ENCODE results near the gene MAN2A2. TPM values are rescaled to one million over a fixed set of nuclear protein-coding genes. Genes with fewer than 3 reads are reported as not detected.

MAN2A2 gene
- total and polyA plus RNA-seq, 9 of the 15 experiments (the other 6 are each of a cell fraction or from before 2014, with no cell fraction given), result 7.3 to 151 (median 43.4) TPM

- TF ChIP-seq, protein P1, sequence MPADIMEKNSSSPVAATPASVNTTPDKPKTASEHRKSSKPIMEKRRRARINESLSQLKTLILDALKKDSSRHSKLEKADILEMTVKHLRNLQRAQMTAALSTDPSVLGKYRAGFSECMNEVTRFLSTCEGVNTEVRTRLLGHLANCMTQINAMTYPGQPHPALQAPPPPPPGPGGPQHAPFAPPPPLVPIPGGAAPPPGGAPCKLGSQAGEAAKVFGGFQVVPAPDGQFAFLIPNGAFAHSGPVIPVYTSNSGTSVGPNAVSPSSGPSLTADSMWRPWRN (IDR thresholded peaks at IDR 0.05; ENCODE audit: low read depth), result no peak
- TF ChIP-seq E2F3 (CRISPR knock-in tag; IDR thresholded peaks at IDR 0.05) (no peak), GABPB1 (CRISPR knock-in tag; IDR thresholded peaks at IDR 0.05) (no peak), ZKSCAN3 (CRISPR knock-in tag; IDR thresholded peaks at IDR 0.05) (no peak), ZNF589 (CRISPR knock-in tag; IDR thresholded peaks at IDR 0.05; ENCODE audit: low read depth) (no peak), ZNF311 (CRISPR knock-in tag; IDR thresholded peaks at IDR 0.05) (no peak), POLR2G (IDR thresholded peaks at IDR 0.05; ENCODE audit: low read depth, low read length) (no peak), ZNF695 (CRISPR knock-in tag; IDR thresholded peaks at IDR 0.05) (no peak), HSF4 (CRISPR knock-in tag; IDR thresholded peaks at IDR 0.05; ENCODE audit: borderline replicate concordance) (no peak)
- TF ChIP-seq, protein P2, sequence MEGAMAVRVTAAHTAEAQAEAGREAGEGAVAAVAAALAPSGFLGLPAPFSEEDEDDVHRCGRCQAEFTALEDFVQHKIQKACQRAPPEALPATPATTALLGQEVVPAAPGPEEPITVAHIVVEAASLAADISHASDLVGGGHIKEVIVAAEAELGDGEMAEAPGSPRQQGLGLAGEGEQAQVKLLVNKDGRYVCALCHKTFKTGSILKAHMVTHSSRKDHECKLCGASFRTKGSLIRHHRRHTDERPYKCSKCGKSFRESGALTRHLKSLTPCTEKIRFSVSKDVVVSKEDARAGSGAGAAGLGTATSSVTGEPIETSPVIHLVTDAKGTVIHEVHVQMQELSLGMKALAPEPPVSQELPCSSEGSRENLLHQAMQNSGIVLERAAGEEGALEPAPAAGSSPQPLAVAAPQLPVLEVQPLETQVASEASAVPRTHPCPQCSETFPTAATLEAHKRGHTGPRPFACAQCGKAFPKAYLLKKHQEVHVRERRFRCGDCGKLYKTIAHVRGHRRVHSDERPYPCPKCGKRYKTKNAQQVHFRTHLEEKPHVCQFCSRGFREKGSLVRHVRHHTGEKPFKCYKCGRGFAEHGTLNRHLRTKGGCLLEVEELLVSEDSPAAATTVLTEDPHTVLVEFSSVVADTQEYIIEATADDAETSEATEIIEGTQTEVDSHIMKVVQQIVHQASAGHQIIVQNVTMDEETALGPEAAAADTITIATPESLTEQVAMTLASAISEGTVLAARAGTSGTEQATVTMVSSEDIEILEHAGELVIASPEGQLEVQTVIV (CRISPR knock-in tag; IDR thresholded peaks at IDR 0.05; ENCODE audit: borderline replicate concordance), result no peak
- TF ChIP-seq, protein P3, sequence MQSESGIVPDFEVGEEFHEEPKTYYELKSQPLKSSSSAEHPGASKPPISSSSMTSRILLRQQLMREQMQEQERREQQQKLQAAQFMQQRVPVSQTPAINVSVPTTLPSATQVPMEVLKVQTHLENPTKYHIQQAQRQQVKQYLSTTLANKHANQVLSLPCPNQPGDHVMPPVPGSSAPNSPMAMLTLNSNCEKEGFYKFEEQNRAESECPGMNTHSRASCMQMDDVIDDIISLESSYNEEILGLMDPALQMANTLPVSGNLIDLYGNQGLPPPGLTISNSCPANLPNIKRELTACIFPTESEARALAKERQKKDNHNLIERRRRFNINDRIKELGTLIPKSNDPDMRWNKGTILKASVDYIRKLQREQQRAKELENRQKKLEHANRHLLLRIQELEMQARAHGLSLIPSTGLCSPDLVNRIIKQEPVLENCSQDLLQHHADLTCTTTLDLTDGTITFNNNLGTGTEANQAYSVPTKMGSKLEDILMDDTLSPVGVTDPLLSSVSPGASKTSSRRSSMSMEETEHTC (IDR thresholded peaks at IDR 0.05), result no peak
Measured at GRCh38 chr15:90886291-90886614, 16.8 kb upstream of the MAN2A2 start (continued).
